Thyroid gland (tissue), 4 donors: ENCODE measurements around the gene EXOSC9. TPM values are rescaled to one million over a fixed set of nuclear protein-coding genes. Genes with fewer than 3 reads are reported as not detected.

ENCODE experiments used
- DNase-seq, 2 donors: peaks; one replicate each; pipeline ENCODE4 v3.0.0-alpha.2; 2019
- H3K27ac ChIP-seq, 3 donors: fragments of 200-600 bp; sonication (generic); 1 replicate in 2 of 3; 2 replicates in 1 of 3; pipeline ENCODE4 v1.5.1; 2016 to 2019; ENCODE audit warnings: mild to moderate bottlenecking in 1 of 3, moderate library complexity in 1 of 3
- H3K27me3 ChIP-seq: fragments of 200-600 bp; sonication (generic); one replicate; pipeline ENCODE4 v1.5.1; 2019
- H3K36me3 ChIP-seq, 2 donors: fragments of 200-600 bp; sonication (generic); one replicate each; pipeline ENCODE4 v1.5.1; 2016 to 2019
- H3K4me1 ChIP-seq, 2 donors: fragments of 200-600 bp; sonication (generic); one replicate each; pipeline ENCODE4 v1.5.1; 2017 to 2019
- H3K4me3 ChIP-seq, 3 donors: fragments of 200-600 bp; sonication (generic); replicated peaks in 1 of 3; 1 replicate in 2 of 3; 2 replicates in 1 of 3; pipeline ENCODE4 v1.5.1; 2016; ENCODE audit warnings: mild to moderate bottlenecking in 1 of 3
- H3K9me3 ChIP-seq: fragments of 200-600 bp; sonication (generic); one replicate; pipeline ENCODE4 v1.5.1; 2017
- CTCF ChIP-seq, 6 experiments: fragments of 200-600 bp in 3 of 6; fragments of 450-650 bp in 3 of 6; sonication (generic) in 3 of 6; IDR thresholded peaks; one replicate each; pipeline ENCODE4 v1.5.1; 2016 to 2019; ENCODE audit warnings: antibody characterized with exemption in 6 of 6, mild to moderate bottlenecking in 2 of 6, inconsistent platforms in 1 of 6, moderate library complexity in 1 of 6
- POLR2A ChIP-seq, 2 donors: fragments of 450-650 bp; IDR thresholded peaks; one replicate each; pipeline ENCODE4 v1.6.1; 2017; ENCODE audit warnings: antibody characterized with exemption in 2 of 2, mild to moderate bottlenecking in 2 of 2, moderate library complexity in 1 of 2
- WGBS, 2 donors: methylation state at CpG; one replicate each; pipeline ENCODE4 v1.1.5; 2017; 5-methylcytosine and 5-hydroxymethylcytosine counted together
- intact Hi-C: fragments of 100-400 bp; cut with DNase I; formaldehyde crosslinking; loops from one replicate; pipeline ENCODE4 v1.15.1; 2023
- total RNA-seq, 4 donors: library from RNA; depleted of rRNA; stranded (reverse); fragments of >200 nt; gene quantifications; one replicate each; pipeline ENCODE4 v1.2.3, GENCODE V29; 2016

The EXOSC9 gene
- total RNA-seq, 4 donors from 2014 or later, result 9.6 to 21.0 (median 15.6) TPM

DNA sequence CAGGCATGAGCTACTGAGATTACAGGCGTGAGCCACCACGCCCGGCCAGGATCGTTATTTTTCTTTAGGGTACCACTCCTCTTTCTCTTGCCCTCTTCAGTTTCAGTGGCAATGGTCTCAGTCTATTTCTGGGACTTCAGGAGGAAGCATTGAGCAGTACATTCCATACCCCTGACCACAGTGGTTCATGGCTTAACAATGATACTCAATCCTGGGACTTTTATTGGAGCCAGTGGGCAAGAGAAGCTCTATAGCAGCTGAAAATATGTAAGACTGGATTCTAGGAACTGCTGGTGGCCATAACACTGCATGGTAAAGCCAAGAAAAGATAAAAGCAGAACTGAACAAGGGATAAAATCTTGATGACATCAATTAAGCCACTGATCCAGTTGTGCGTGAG, 28.4 kb downstream of the EXOSC9 start:
- intact Hi-C loops, result no loop called here
- no peaks in the 10 kb centered on the region for H3K9me3 ChIP-seq
- no peak for DNase-seq
- H3K4me1 ChIP-seq, result no peaks in the 10 kb centered on the region
- H3K4me3 ChIP-seq, result no peak overlapping the region
- 86 to 96% methylated on average over 5 of the region's 5 CpGs for WGBS, 2 donors
- H3K27me3 ChIP-seq, result no peaks in the 10 kb centered on the region
- TF ChIP-seq CTCF (IDR thresholded peaks at IDR 0.05), result no peak
- no peak for TF ChIP-seq POLR2A (IDR thresholded peaks at IDR 0.05)
- H3K36me3 ChIP-seq, result peaks cover 0 to 22% of the 10 kb centered on the region in 2 donors
- H3K27ac ChIP-seq, result no peak overlapping the region

- DNase-seq, result no peak
- Histone ChIP-seq H3K27me3 (no peaks in the 10 kb centered on the region), H3K36me3 (peaks cover 6 to 17% of the 10 kb centered on the region in 2 donors), H3K4me1 (no peaks in the 10 kb centered on the region), H3K27ac (no peak overlapping the region), H3K9me3 (no peaks in the 10 kb centered on the region), H3K4me3 (no peak overlapping the region)
- intact Hi-C loops, result no loop called here
- TF ChIP-seq POLR2A (IDR thresholded peaks at IDR 0.05) (no peak), CTCF (IDR thresholded peaks at IDR 0.05) (no peak)
Measured at GRCh38 chr4:121838136-121838535, 37.0 kb downstream of the EXOSC9 start.

DNA sequence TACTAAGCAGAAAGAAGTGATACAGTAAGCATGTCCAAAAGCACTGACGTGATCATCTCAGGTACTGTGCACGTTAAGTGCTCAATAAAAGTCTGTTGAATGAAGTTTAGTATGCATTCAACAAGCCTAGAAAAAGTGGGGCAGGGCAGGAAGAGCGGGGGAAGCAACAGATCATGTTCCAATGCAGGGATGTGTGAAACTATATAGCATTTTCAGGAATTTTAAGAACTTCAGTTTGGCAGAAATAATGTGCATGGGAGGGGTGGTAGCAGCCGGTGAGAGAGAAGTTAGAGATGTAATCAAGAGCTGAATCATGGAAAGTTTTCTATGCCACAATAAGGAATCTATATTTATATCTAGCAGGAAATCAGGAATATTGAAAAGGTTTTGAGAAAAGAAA, 41.7 kb downstream of the EXOSC9 start:
- no peak for DNase-seq
- Histone ChIP-seq H3K27ac (no peak overlapping the region), H3K36me3 (no peaks in the 10 kb centered on the region), H3K4me1 (no peaks in the 10 kb centered on the region), H3K9me3 (no peaks in the 10 kb centered on the region), H3K27me3 (no peaks in the 10 kb centered on the region), H3K4me3 (no peak overlapping the region)
- WGBS, 2 donors, result 79 to 84% methylated on average over 4 of the region's 4 CpGs
- TF ChIP-seq POLR2A (IDR thresholded peaks at IDR 0.05) (no peak), CTCF (IDR thresholded peaks at IDR 0.05) (no peak)
- intact Hi-C loops, result no loop called here

GRCh38 chr4:121846662-121847061, 45.5 kb downstream of the EXOSC9 start:
- Histone ChIP-seq H3K9me3 (no peaks in the 10 kb centered on the region), H3K4me1 (no peaks in the 10 kb centered on the region), H3K36me3 (peaks cover 0 to 9% of the 10 kb centered on the region in 2 donors), H3K4me3 (no peak overlapping the region), H3K27me3 (no peaks in the 10 kb centered on the region), H3K27ac (no peak overlapping the region)
- intact Hi-C loops, result no loop called here
- DNase-seq, result no peak
- TF ChIP-seq POLR2A (IDR thresholded peaks at IDR 0.05) (no peak), CTCF (IDR thresholded peaks at IDR 0.05) (no peak)
- WGBS, 2 donors, result 91 to 92% methylated on average over 6 of the region's 6 CpGs

DNA sequence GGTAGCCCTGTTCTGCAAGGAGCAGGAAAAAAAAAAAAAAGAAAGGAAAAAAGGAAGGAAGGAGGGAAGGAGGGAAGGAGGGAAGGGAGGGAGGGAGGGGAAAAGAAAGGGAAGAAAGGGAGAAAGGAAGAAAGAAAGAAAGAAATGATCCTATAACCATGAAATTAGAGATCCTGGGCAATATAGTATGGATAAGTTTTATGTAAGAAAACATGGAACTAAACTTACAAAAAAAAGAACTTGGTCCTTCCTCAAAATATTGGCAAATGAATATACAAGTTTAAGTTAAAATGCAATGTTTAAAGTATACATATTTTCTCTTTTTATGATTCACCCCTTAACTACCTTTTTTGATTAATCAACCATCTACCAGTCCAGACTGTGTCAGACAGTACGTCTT, 50.2 kb downstream of the EXOSC9 start:
- WGBS, 2 donors, result 94 to 98% methylated on average over 1 of the region's 1 CpG
- H3K4me1 ChIP-seq, result no peaks in the 10 kb centered on the region
- H3K27ac ChIP-seq, result no peak overlapping the region
- no peak for DNase-seq
- no peaks in the 10 kb centered on the region for H3K9me3 ChIP-seq
- no peak overlapping the region for H3K4me3 ChIP-seq
- intact Hi-C loops, result no loop called here
- peaks cover 0 to 13% of the 10 kb centered on the region in 2 donors for H3K36me3 ChIP-seq
- TF ChIP-seq POLR2A (IDR thresholded peaks at IDR 0.05), result no peak
- no peak for TF ChIP-seq CTCF (IDR thresholded peaks at IDR 0.05)
- H3K27me3 ChIP-seq, result no peaks in the 10 kb centered on the region
